Stimulated activated CD4-positive, alpha-beta T cell treated with anti-CD3 and anti-CD28 coated beads, Interleukin-1b, Interleukin-23, amount 100 ng/mL, for 24 hours (primary cell): ENCODE data around the gene CD164.

Experiments
- DNase-seq, 4 experiments: peaks; one replicate each; pipeline ENCODE4 v3.0.0-alpha.2; 2020; ENCODE audit warnings: low read depth in 4 of 4, low spot score in 1 of 4

CD164 gene

DNA sequence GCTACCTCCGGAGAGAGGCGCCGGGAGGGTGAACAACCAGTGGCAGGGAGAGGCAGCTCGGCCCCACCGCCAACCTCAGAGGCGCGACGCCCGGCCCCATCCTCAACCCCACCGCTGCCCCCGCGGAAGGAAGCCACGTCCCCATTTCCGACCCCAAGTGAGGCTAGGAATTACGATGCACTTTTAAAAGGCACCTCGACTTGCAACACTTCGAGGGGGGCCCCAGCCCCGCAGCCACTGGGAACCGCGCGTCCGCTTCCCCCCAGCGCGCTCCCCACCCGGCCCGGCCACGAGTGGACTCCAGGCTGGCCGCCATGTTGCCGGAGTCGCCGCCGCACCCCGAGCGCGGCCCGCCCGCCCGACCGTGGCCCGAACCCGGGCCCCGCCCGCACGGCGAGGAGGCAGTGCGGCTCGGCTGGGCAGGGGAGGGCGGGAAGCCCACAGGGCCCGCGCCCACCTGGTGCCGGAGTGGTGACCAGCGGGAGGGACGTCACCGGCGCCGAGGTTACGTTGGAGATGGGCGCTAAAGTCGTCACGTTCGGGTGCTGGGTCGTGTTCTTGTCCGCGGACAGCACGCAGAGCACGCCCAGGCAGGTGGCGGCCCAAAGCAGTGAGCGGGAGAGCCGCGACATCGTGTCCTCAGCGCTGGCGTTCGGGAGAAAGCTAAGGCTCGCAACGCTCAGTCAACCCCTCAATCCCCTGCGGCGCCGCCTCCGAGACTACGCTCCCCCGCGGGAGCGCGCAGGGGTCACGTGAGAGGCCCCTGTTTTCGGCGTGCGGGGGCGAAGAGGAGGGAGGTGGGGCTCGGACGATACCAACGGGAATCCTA is at the start of gene CD164:
Gene CD164, minus strand, starts transcription at position 721 of the 829 bp plus-strand sequence. Its CDS starts 89 bp downstream, at position 632.
- peak; percentile 88 to 91 (median 90) for DNase-seq

DNA sequence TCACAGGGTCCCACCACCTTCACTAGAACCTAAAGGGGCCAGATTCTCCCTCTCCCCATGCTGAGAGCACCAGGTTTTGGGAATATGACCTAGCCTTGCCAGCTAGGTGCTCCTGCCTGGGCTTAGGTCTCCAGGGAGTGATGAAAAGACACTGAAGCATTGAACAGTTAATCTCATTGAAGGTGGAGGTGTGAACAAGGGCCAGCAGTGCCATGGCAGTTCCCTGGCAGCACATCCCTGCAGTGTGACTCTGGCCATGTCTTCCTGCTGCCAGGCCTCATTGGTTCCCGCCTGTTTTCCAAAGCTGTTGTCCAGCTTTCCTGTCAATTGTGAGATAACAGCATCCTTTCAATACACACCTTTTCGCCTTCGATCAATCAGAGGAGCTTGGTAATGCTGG is 47.2 kb upstream of the CD164 start:
- DNase-seq, result no peak

GRCh38 chr6:109428889-109429477 is 46.7 kb upstream of the CD164 start:
- DNase-seq, result no peak

DNA sequence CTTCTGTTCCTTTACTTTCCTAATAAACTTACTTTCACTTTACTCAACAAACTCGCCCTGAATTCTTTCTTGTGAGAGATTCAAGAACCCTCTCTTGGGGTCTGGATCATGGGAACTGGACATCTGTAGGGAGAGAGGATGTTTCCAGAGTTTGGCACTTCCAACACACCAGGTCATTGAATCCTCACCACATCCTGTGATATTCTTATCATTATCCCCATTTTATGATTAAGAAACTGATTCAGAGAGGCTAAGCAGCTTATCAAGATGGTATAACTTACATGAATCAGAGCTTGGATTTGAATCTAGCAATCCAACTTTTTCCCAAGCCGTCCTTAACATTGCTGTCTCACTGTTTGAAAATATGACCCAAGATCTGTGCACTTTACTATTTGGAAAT is 42.7 kb upstream of the CD164 start:
- DNase-seq, result no peak

- DNase-seq, result no peak
These were observed 38.9 kb upstream of the CD164 start for GRCh38 chr6:109421184-109421583.

DNA sequence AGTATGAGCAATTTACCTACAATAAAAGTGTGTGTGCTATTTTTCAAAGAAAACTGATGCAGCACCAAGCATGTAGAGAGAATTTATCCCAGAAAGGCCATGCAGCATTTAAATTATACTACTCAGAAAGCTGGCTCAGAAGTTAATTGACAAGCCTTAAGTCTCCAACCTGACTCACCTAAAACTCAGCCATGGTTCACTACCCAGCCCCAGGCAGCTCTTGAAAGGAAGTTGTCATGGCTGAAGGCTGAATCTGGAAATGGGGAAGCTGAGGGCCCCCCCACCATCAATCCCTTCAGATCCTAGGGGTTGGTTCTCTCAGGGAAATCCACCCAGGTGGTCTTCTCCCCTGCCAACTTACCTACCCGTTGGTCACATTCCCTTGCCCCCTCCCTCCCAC is 38.5 kb upstream of the CD164 start:
- DNase-seq, result no peak

GRCh38 chr6:109417646-109418045 is 35.4 kb upstream of the CD164 start:
- DNase-seq, result no peak

DNA sequence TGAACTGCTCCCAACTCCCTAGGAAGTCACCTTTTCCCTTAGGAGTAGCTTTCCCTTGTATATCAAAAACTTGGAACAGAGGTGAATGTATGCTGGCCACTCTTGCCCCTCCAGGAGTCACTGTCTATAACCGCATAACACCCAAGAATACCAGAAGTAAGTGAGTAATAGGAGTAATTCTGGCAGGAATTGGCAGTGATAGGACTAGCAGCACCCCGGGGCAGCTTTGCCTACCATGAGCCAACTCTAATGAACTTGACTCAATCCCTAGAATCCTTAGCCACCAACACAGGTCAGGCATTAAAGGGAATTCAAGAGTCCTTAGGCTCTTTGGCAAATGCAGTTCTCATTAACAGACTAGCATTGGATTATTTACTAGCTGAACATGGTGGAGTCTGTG is 28.8 kb upstream of the CD164 start:
- DNase-seq, result no peak

DNA sequence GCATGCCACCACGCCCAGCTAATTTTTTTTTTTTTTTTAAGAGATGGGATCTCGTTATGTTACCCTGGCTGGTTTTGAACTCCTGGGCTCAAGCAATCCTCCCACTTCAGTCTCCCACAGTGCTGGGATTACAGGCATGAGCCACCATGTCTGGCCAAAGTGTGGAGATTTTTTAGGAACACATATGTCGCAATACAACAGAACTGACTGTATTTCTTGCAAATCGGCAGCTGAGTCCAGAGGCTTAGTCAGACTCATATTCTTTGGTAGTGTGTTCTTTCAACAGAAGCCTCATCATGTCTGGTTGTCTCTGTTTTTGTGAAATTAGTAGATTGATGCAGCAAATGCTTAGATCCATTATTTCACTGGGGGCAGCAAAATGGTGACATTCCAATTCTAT is 23.9 kb upstream of the CD164 start:
- DNase-seq, result no peak

DNA sequence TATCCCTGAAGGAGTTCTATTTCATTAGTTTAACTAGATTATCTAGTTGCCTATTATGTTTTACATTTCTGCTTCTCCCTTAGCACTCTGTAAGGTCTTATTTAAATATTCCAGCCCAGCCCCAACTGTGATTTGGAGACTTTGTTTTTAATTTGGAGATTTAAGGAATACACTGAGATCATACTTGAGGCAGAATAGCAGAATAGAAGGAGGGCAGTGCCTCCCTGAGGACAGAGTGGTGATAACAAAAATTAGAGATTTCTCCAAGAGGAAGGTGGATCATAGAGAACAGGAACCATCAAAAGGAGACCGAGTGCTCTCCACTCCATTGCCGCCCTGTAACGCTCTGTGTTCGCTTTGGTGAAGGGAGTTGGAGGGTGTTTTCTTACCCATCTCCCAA is 14.8 kb upstream of the CD164 start:
- no peak for DNase-seq

DNA sequence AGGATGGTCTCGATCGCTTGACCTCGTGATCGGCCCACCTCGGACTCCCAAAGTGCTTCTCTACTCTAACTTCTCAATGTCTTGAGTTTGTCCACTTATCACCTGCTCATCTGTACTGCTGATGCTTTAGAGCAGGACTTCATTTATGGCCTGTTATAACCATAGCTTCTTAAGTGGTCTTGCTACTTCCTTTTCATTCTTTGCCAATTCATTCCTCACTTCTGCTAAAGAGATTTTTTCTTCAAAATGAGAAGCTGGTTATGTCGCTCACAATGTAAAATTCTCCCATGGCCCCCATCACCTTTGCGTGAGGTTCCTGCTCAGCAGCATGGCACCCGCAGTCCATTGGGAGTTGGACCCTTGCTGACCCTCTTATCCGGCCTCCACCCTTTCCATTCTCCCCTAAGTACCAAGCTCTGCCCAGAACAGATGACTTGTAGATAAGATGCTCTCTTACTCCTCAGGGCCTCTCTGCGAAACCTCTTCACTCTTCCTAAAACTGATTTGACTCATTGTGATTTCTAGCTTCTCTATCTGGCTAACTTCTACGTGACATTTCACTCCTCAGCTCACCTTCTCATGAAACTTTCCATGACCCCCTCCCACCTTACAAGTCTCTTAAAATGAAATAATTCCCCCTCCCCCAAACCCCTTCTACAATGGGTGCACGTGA is 13.9 kb upstream of the CD164 start:
- no peak for DNase-seq

- no peak for DNase-seq
These were observed 11.6 kb upstream of the CD164 start for GRCh38 chr6:109393886-109394281.

DNA sequence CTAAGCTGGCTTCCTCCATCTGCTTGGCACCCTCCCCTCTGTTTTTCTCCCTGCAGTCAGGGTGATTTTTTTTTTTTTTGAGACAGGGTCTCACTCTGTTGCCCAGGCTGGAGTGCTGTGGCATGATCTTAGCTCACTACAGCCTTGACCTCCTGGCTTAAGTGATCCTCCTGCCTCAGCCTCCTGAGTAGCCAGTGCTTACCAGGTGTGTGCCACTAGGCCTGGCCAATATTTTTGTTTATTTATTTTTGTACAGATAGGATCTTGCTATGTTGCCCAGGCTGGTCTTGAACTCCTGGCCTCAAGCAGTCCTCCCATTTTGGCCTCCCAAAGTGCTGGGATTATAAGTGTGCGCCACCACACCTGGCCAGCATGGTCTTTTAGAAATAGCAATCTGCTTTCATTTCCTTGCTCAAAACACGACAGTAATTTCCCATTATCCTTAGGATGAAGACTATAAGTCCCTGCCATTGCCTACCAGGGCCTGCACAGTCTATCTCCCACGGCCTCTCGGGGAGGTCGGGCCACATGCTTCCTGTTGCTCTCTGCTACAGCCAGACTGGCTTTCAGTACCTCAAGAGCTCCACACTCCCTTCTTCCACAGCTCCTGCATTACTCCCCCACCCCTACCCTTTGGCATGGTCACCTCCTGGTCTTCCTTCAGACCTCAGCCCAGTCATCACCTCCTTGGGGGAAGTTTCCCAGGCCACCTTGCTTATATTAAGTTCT is 11.1 kb upstream of the CD164 start:
- no peak for DNase-seq

DNA sequence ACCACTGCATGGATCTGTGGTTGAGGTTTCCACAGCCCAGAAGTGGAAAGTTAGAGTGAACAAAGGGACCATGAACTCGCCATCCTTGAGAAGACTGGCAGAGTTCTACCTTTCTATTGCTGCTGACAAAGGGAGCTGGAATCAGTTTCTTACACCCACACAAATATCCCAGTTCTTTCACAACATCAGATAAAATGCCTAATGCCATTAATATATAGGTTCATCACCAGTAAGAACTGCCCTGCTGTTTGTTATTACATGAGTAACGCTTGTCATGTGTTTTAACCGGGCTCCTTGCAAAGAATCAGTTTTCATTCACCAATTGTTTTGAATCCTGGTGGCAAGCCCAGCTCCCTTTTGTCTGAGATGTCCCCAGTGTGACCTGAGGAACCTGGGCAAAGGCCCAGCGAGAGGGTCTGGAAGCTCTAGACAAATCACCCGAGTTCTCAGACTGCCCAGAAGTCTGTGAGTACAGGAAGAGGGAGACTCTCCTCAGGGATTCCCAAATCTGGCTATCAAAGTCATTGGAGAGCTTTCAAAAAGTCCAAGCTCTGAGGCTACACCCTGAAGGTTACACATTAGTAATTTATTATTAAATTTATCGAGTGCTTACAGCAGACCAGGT is 7.5 kb upstream of the CD164 start:
- no peak for DNase-seq

- no peak for DNase-seq
These were observed 6.0 kb upstream of the CD164 start for GRCh38 chr6:109388265-109388664.

GRCh38 chr6:109383438-109383940 is 1.2 kb upstream of the CD164 start:
- no peak for DNase-seq

DNA sequence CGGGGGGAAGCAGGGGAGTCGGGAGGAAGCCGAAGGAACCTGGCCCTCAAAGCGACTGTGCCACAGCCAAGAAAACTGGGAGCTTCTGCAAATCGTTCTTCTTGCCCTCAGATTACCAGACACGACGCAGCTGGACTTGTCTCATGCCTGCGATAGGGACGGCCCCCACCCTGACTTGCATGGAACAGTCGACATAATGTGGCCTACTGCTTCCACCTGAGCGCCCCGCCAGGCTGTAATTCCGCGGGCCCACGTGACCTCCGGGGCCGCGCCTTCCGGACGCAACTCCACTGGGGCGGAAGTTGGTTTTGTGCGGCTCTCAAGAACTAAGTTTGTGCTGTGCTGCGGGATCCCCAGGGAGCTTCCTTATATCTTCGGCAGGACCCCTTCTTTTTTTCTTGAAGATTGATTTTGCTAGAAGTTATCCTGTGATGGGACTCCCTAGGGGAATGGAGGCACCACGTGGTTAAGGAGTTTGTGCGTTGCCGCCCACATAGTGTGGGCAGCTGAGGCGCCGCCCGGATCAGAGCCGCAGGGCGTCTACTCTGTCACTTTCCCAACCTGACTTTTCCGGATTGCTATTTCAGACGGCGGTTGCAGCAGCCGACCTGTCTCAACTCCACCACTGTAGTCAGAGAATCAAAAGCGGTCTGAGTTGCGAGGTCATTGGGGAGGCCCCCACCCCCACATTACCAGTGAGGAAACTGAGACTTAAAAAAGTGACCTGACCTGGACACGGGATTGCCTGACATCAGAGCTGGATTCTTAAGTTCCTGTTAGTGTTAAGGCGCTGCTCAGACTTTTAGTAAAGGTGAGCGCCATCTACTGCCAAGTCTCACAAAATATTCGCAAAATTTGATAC is 540 bp upstream of the CD164 start:
- DNase-seq, result peak; percentile 80 to 84 (median 81)

- no peak for DNase-seq
These were observed 1.1 kb downstream of the CD164 start for GRCh38 chr6:109381061-109381746.

DNA sequence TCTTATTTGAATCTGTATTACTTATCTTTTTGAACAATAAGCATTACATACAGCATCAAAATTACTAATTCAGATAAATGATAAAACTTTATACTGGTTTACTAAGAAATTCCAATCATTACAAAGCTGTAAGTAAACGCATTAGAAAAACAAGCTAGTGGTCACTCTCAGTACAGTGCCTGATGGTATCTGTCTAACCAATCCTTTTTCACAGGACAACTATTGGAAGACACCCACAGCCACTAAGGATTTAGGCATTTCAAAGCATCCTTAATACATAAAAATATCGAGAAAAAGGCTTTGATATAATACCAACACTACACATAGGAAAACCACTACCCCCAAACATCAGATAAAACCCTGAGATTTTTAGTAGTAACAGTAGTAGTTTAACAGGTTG is 2.6 kb downstream of the CD164 start:
- no peak for DNase-seq
